ENCODE results near the gene INF2.

The INF2 gene

GRCh38 chr14:104678901-104679705, 10.3 kb upstream of the INF2 start:
- H3K27me3 ChIP-seq (replicated peaks in 2 of 5; ENCODE audit: control insufficient read depth in 4 of 5, insufficient read depth in 5 of 5, low read length in 4 of 5) = no peaks in the 10 kb centered on the region
- peaks cover 0 to 63% (median 55%) of the 10 kb centered on the region in 4 experiments for H3K4me1 ChIP-seq (ENCODE audit: control extremely low read depth in 1 of 4, control insufficient read depth in 4 of 4, insufficient read depth in 4 of 4, low read length in 3 of 4)
- H3K9me3 ChIP-seq (ENCODE audit: control extremely low read depth in 1 of 5, control insufficient read depth in 4 of 5, insufficient read depth in 2 of 5, low read depth in 1 of 5, low read length in 4 of 5) = no peaks in the 10 kb centered on the region
- no peak for DNase-seq
- POLR2A ChIA-PET = no interaction called here
- CTCF ChIA-PET = interaction anchor here (0.8 to 3.0 kb wide), 10 partner anchors 12 to 46 kb away, joined by 3 to 18 read pairs (median 6); no protein-coding TSS in a partner anchor
- peak overlapping the region in 1 of 2 experiments; percentile 81 for H3K27ac ChIP-seq (ENCODE audit: insufficient read depth in 1 of 2, low read depth in 1 of 2, low read length in 2 of 2, poor library complexity in 1 of 2, severe bottlenecking in 2 of 2)
- WGBS (ENCODE audit: insufficient coverage) = 91% methylated on average over 18 of the region's 18 CpGs
- peak overlapping the region in 4 of 7 experiments; percentile 19 to 63 (median 55) for H3K4me3 ChIP-seq (ENCODE audit: control insufficient read depth in 1 of 7, extremely low read depth in 1 of 7, insufficient read depth in 4 of 7, low read depth in 2 of 7, low read length in 6 of 7)
- no peaks in the 10 kb centered on the region for H3K36me3 ChIP-seq (ENCODE audit: control insufficient read depth in 4 of 4, insufficient read depth in 4 of 4, low read length in 3 of 4)

GRCh38 chr14:104680056-104680805, 9.2 kb upstream of the INF2 start:
- ChIA-PET POLR2A (no interaction called here), CTCF (interaction anchor here (0.6 to 3.0 kb wide), 12 partner anchors 11 to 45 kb away, joined by 3 to 13 read pairs (median 6); no protein-coding TSS in a partner anchor)
- peak; percentile 56 to 82 (median 77) for DNase-seq
- 83% methylated on average over 20 of the region's 21 CpGs for WGBS (ENCODE audit: insufficient coverage)
- H3K4me1 ChIP-seq (ENCODE audit: control extremely low read depth in 1 of 4, control insufficient read depth in 4 of 4, insufficient read depth in 4 of 4, low read length in 3 of 4) = peaks cover 0 to 62% (median 54%) of the 10 kb centered on the region in 4 experiments
- H3K27ac ChIP-seq (ENCODE audit: insufficient read depth in 1 of 2, low read depth in 1 of 2, low read length in 2 of 2, poor library complexity in 1 of 2, severe bottlenecking in 2 of 2) = no peak overlapping the region
- H3K27me3 ChIP-seq (replicated peaks in 2 of 5; ENCODE audit: control insufficient read depth in 4 of 5, insufficient read depth in 5 of 5, low read length in 4 of 5) = no peaks in the 10 kb centered on the region
- no peaks in the 10 kb centered on the region for H3K36me3 ChIP-seq (ENCODE audit: control insufficient read depth in 4 of 4, insufficient read depth in 4 of 4, low read length in 3 of 4)
- H3K4me3 ChIP-seq (ENCODE audit: control insufficient read depth in 1 of 7, extremely low read depth in 1 of 7, insufficient read depth in 4 of 7, low read depth in 2 of 7, low read length in 6 of 7) = no peak overlapping the region
- H3K9me3 ChIP-seq (ENCODE audit: control extremely low read depth in 1 of 5, control insufficient read depth in 4 of 5, insufficient read depth in 2 of 5, low read depth in 1 of 5, low read length in 4 of 5) = no peaks in the 10 kb centered on the region

GRCh38 chr14:104680806-104681688, 8.4 kb upstream of the INF2 start:
- POLR2A ChIA-PET = no interaction called here
- no peaks in the 10 kb centered on the region for H3K27me3 ChIP-seq (replicated peaks in 2 of 5; ENCODE audit: control insufficient read depth in 4 of 5, insufficient read depth in 5 of 5, low read length in 4 of 5)
- H3K4me1 ChIP-seq (ENCODE audit: control extremely low read depth in 1 of 4, control insufficient read depth in 4 of 4, insufficient read depth in 4 of 4, low read length in 3 of 4) = peaks cover 0 to 63% (median 55%) of the 10 kb centered on the region in 4 experiments
- no peak overlapping the region for H3K4me3 ChIP-seq (ENCODE audit: control insufficient read depth in 1 of 7, extremely low read depth in 1 of 7, insufficient read depth in 4 of 7, low read depth in 2 of 7, low read length in 6 of 7)
- no peaks in the 10 kb centered on the region for H3K9me3 ChIP-seq (ENCODE audit: control extremely low read depth in 1 of 5, control insufficient read depth in 4 of 5, insufficient read depth in 2 of 5, low read depth in 1 of 5, low read length in 4 of 5)
- no peak overlapping the region for H3K27ac ChIP-seq (ENCODE audit: insufficient read depth in 1 of 2, low read depth in 1 of 2, low read length in 2 of 2, poor library complexity in 1 of 2, severe bottlenecking in 2 of 2)
- CTCF ChIA-PET = interaction anchor here (0.6 to 3.0 kb wide), 11 partner anchors 10 to 44 kb away, joined by 3 to 13 read pairs (median 6); no protein-coding TSS in a partner anchor
- DNase-seq = peak; percentile 55 to 78 (median 68)
- 52% methylated on average over 22 of the region's 26 CpGs for WGBS (ENCODE audit: insufficient coverage)
- no peaks in the 10 kb centered on the region for H3K36me3 ChIP-seq (ENCODE audit: control insufficient read depth in 4 of 4, insufficient read depth in 4 of 4, low read length in 3 of 4)

- Histone ChIP-seq H3K4me3 (ENCODE audit: control insufficient read depth in 1 of 7, extremely low read depth in 1 of 7, insufficient read depth in 4 of 7, low read depth in 2 of 7, low read length in 6 of 7) (no peak overlapping the region), H3K9me3 (ENCODE audit: control extremely low read depth in 1 of 5, control insufficient read depth in 4 of 5, insufficient read depth in 2 of 5, low read depth in 1 of 5, low read length in 4 of 5) (no peaks in the 10 kb centered on the region), H3K27me3 (replicated peaks in 2 of 5; ENCODE audit: control insufficient read depth in 4 of 5, insufficient read depth in 5 of 5, low read length in 4 of 5) (no peaks in the 10 kb centered on the region), H3K27ac (ENCODE audit: insufficient read depth in 1 of 2, low read depth in 1 of 2, low read length in 2 of 2, poor library complexity in 1 of 2, severe bottlenecking in 2 of 2) (no peak overlapping the region), H3K36me3 (ENCODE audit: control insufficient read depth in 4 of 4, insufficient read depth in 4 of 4, low read length in 3 of 4) (no peaks in the 10 kb centered on the region), H3K4me1 (ENCODE audit: control extremely low read depth in 1 of 4, control insufficient read depth in 4 of 4, insufficient read depth in 4 of 4, low read length in 3 of 4) (peaks cover 0 to 62% (median 53%) of the 10 kb centered on the region in 4 experiments)
- DNase-seq = no peak
- 82% methylated on average over 5 of the region's 11 CpGs for WGBS (ENCODE audit: insufficient coverage)
- ChIA-PET CTCF (interaction anchor here (0.9 to 3.0 kb wide), 8 partner anchors 9 to 35 kb away, joined by 3 to 13 read pairs (median 8); no protein-coding TSS in a partner anchor), POLR2A (no interaction called here)
Observed at GRCh38 chr14:104681689-104682074, 7.7 kb upstream of the INF2 start.

- peaks cover 0 to 62% (median 53%) of the 10 kb centered on the region in 4 experiments for H3K4me1 ChIP-seq (ENCODE audit: control extremely low read depth in 1 of 4, control insufficient read depth in 4 of 4, insufficient read depth in 4 of 4, low read length in 3 of 4)
- H3K9me3 ChIP-seq (ENCODE audit: control extremely low read depth in 1 of 5, control insufficient read depth in 4 of 5, insufficient read depth in 2 of 5, low read depth in 1 of 5, low read length in 4 of 5) = no peaks in the 10 kb centered on the region
- no peak overlapping the region for H3K4me3 ChIP-seq (ENCODE audit: control insufficient read depth in 1 of 7, extremely low read depth in 1 of 7, insufficient read depth in 4 of 7, low read depth in 2 of 7, low read length in 6 of 7)
- WGBS (ENCODE audit: insufficient coverage) = 93% methylated on average over 10 of the region's 12 CpGs
- no peak for DNase-seq
- POLR2A ChIA-PET = no interaction called here
- CTCF ChIA-PET = interaction anchor here (0.9 to 2.5 kb wide), 5 partner anchors 12 to 35 kb away, joined by 5 to 9 read pairs (median 6); no protein-coding TSS in a partner anchor
- no peaks in the 10 kb centered on the region for H3K36me3 ChIP-seq (ENCODE audit: control insufficient read depth in 4 of 4, insufficient read depth in 4 of 4, low read length in 3 of 4)
- no peak overlapping the region for H3K27ac ChIP-seq (ENCODE audit: insufficient read depth in 1 of 2, low read depth in 1 of 2, low read length in 2 of 2, poor library complexity in 1 of 2, severe bottlenecking in 2 of 2)
- no peaks in the 10 kb centered on the region for H3K27me3 ChIP-seq (replicated peaks in 2 of 5; ENCODE audit: control insufficient read depth in 4 of 5, insufficient read depth in 5 of 5, low read length in 4 of 5)
Observed at GRCh38 chr14:104682107-104682593, 7.3 kb upstream of the INF2 start.

GRCh38 chr14:104683653-104684448, 5.6 kb upstream of the INF2 start:
- peaks cover 0 to 62% (median 52%) of the 10 kb centered on the region in 4 experiments for H3K4me1 ChIP-seq (ENCODE audit: control extremely low read depth in 1 of 4, control insufficient read depth in 4 of 4, insufficient read depth in 4 of 4, low read length in 3 of 4)
- POLR2A ChIA-PET = no interaction called here
- no peak for DNase-seq

More at GRCh38 chr14:104683653-104684448, 5.6 kb upstream of the INF2 start:
- Histone ChIP-seq H3K27me3 (replicated peaks in 2 of 5; ENCODE audit: control insufficient read depth in 4 of 5, insufficient read depth in 5 of 5, low read length in 4 of 5) (no peaks in the 10 kb centered on the region), H3K4me3 (ENCODE audit: control insufficient read depth in 1 of 7, extremely low read depth in 1 of 7, insufficient read depth in 4 of 7, low read depth in 2 of 7, low read length in 6 of 7) (no peak overlapping the region), H3K27ac (ENCODE audit: insufficient read depth in 1 of 2, low read depth in 1 of 2, low read length in 2 of 2, poor library complexity in 1 of 2, severe bottlenecking in 2 of 2) (no peak overlapping the region), H3K9me3 (ENCODE audit: control extremely low read depth in 1 of 5, control insufficient read depth in 4 of 5, insufficient read depth in 2 of 5, low read depth in 1 of 5, low read length in 4 of 5) (no peaks in the 10 kb centered on the region), H3K36me3 (ENCODE audit: control insufficient read depth in 4 of 4, insufficient read depth in 4 of 4, low read length in 3 of 4) (no peaks in the 10 kb centered on the region)
- CTCF ChIA-PET = interaction anchor here (1.0 to 2.5 kb wide), 5 partner anchors 18 to 39 kb away, joined by 3 to 11 read pairs (median 3); no protein-coding TSS in a partner anchor
- WGBS (ENCODE audit: insufficient coverage) = 99% methylated on average over 20 of the region's 22 CpGs
